GM20431 (cell line): Measurements from ENCODE around the gene GTF3A.

Experiments
- in situ Hi-C: fragments of 300-500 bp; cut with MseI, MboI; formaldehyde crosslinking; loops from one replicate; pipeline ENCODE4 v1.15.0; 2020; ENCODE audit warnings: low sequenced_read_pairs; ENCODE audit not compliant: unreplicated experiment

GTF3A gene

GRCh38 chr13:27442071-27442647, 17.7 kb downstream of the GTF3A start:
- in situ Hi-C loops: no loop called here

GRCh38 chr13:27442797-27443196, 18.4 kb downstream of the GTF3A start:
- in situ Hi-C loops: no loop called here

GRCh38 chr13:27446986-27447583, 22.7 kb downstream of the GTF3A start:
- in situ Hi-C loops: no loop called here

GRCh38 chr13:27448308-27448707, 23.9 kb downstream of the GTF3A start:
- in situ Hi-C loops: no loop called here

GRCh38 chr13:27449081-27449603, 24.7 kb downstream of the GTF3A start:
- in situ Hi-C loops: no loop called here

GRCh38 chr13:27449936-27450828, 25.8 kb downstream of the GTF3A start, which contains the start of gene MTIF3:
Gene MTIF3, minus strand, starts transcription at chr13:27450564. Its CDS starts 10,116 bp downstream, at chr13:27440448.
- in situ Hi-C loops: no loop called here

- in situ Hi-C loops: no loop called here
These were observed 26.6 kb downstream of the GTF3A start for GRCh38 chr13:27450921-27451471.

- in situ Hi-C loops: no loop called here
These were observed 31.0 kb downstream of the GTF3A start for GRCh38 chr13:27455331-27455855.

- in situ Hi-C loops: no loop called here
These were observed 37.6 kb downstream of the GTF3A start for GRCh38 chr13:27461940-27462584.

- in situ Hi-C loops: no loop called here
These were observed 39.1 kb downstream of the GTF3A start for GRCh38 chr13:27463500-27463899.

- in situ Hi-C loops: no loop called here
These were observed 41.2 kb downstream of the GTF3A start for GRCh38 chr13:27465611-27466010.

GRCh38 chr13:27466513-27466912, 42.1 kb downstream of the GTF3A start:
- in situ Hi-C loops: no loop called here

- in situ Hi-C loops: no loop called here
These were observed 45.8 kb downstream of the GTF3A start for GRCh38 chr13:27470075-27470820.

- in situ Hi-C loops: no loop called here
These were observed 48.0 kb downstream of the GTF3A start for GRCh38 chr13:27472441-27472840.

- in situ Hi-C loops: no loop called here
These were observed 48.5 kb downstream of the GTF3A start for GRCh38 chr13:27472941-27473340.

- in situ Hi-C loops: no loop called here
These were observed 50.4 kb downstream of the GTF3A start for GRCh38 chr13:27474751-27475268.

GRCh38 chr13:27476943-27477703, 52.7 kb downstream of the GTF3A start:
- in situ Hi-C loops: no loop called here

- in situ Hi-C loops: no loop called here
These were observed 57.3 kb downstream of the GTF3A start for GRCh38 chr13:27481766-27482165.
